ENCODE measurements around the gene DSC1.

Gene DSC1

DNA sequence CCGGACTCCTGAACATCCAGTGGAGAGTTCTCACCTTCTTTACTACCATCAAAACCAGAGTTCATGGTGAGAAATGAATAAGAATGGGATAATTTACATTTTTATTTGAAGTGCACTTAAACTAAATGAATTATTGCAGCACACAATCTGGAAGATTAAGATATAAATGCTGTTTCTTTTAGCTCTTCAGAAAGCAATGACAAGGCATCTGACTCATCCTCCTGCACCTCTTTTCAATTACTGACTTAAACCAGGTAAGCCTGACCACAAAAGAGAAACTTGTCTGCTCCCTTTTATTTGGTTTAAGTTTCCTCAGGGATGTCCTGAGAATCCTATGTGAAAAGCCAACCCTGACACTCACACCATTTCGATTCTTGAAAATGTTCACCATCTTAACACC lies 59.7 kb downstream of the DSC1 start:
- no peak for DNase-seq

DNA sequence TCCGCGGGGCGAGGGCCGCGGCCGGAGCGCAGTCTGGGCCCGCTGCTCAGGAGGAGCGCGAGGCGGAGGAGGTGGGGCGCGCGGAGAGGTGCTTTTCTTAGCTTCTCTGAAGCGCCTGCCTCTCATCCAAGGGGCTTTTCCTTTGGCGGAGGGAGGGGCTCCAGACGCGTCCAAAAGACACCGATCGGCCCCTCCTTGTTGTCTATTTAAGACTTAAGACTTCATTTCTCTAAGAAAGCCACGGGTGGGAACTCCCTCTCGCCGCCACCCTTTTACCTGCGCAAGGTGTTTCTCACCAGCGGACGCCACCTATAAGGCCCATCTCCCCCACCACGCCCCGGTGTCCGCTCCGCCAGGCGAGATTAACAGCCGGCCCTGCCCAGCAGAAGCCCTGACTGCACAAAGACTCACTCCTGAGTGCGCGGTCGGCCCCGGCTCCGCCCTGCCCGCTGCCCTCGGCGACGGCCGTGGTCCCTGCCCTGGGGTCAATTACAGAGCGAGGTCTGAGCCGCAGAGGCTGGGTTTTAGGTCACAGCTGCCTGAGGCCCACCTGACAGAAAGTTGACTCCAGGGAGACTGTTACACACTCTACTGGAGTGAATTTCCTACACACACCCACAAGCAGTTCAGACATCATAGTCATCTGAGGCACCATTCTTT lies 60.5 kb downstream of the DSC1 start, which contains the start of gene DSC2:
Gene DSC2, minus strand, starts transcription at position 397 of the 660 bp plus-strand sequence. CDS start 450 bp downstream, outside the sequence.
- no peak for DNase-seq

DNA sequence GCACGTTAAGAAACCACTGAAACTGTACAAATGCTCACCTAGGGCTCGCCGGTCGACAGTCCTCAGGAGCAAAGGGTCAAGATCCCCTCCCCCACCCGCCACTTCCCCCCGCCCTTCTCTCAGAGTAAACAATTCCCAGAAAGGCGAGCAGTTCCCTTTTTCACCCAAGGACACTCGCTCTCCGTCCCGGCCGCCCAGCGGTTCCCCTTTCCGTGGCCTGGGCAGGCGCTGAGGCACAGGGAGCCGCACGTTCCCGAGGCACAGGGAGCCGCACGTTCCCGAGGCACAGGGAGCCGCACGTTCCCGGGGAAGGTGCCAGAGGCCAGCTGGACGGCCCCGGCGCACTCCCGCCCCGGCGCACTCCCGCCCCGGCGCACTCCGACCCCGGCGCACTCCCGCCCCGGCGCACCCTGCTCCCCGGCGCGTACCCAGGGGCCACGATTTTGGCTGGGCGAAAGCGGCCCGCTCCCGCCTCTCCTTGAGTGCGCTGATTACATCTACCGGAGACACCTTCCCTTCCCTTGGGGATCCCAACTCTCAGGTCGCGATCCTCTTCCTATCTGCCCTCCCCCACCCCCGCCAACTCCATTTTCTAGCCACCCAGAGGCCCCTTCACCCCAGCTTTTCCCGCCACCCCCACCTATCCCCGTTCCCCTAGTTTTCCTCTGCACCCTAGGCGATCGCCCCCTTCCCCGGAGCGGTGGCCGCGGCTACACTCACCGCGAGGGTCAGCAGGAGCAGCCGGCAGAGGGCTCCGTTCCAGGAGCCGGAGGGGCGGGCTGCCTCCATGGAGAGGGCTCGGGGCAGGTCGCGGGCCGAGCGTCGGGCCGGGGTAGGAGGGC lies 61.3 kb downstream of the DSC1 start:
- peak in 1 of 2 donors; percentile 35 for DNase-seq

DNA sequence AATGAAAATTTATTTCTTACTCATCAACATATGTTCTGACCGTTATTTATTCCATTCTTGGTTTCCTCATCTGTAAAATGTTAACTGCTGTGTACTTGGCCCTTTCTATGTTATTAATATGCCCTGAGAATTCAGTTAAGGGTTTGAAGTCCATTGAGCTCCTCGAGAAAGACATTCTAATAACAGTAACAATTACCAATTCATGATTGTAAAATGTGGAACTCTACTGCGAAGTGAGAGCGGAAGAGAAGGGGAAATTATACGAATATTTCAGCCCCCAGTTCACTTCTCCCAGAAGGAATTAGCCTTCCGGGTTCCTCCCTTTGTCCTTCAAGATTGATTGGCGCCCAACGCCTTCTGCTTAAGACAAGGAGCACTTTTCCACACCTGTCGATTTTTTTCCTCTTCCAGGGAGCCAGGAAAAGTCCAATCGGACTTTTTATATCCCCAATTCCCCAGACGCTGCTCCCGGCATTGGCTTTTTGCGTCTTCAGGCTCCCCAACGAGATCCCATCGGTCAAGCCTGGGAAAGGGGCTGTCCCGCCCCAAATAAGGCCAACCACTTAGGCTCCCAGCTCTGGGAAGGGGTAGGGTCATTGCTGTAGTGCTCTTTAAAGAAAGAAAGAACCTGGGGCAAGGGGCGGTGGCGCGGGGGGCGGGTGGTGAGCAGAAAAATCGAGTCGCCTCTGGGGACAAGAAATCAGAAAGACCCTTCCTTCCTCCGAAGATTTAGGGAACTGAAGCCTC lies 62.0 kb downstream of the DSC1 start:
- no peak for DNase-seq

DNA sequence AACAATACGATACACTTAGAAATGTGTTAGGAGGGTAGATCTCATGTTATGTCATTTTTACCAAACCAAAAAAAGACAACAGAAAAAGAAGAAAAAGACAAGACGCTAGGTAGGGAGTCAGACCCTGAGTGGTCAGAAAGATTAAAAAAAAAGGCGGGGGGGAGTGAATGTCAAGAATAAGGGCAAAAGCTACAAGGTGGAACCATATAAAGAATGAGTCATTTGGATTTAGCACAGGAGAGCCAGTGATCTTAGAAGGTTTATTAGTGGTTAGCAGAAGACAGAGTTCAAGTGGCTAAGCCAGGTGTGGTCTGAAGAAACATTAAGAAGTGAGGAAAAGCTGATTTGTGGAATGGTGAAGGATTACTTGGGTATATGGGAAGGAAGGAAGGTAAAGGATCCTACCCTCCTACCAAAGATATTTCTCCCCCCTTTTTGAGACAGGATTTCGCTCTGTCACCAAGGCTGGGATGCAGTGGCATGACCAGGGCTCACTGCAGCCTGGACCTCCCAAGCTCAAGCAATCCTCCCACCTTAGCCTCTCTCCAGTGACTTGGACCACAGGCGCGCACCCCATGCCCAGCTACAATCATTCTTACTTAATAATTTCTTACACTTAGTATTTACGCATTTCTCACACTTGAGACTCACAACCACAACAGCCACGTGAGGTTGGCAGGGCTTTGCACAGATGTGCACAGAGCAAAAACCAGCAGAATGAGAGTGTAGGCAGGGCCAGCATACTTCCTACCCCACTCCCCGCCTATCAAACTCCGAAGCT lies 63.0 kb downstream of the DSC1 start:
- no peak for DNase-seq

DNA sequence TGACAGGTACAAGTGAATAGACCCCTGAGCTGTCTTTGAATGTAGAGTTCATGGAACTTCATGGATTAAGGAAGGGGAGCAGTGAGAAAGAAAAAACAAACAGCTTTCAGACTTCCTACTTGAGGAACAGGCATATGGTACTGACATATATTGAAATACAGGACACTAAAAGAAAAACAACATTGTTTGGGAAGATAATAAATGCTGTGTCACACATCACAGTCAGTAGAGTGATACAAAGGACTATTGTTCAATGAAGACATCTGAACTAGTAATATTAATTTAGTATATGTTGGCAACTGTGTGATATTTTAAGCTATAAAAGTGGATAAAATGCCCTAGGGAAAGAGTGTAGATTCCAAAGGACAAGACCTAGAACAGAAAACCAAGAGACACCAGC lies 63.8 kb downstream of the DSC1 start:
- no peak for DNase-seq

DNA sequence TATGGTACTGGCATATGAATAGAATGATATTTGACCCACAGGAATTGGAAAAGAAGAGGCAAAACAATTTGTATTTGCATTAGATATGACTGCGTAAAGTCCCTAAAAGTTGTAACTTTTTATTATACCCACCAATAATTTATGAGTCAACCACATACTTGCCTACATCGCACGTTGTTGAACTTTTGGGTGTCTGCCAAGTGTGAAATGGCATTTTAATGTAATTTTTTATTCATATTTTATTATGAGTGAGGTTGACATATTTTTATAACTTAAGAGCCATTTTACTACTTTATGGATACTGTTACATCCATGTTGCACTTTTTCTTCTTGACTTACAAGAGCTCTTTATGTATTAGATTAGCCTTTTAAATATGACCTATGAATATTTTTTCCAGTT lies 65.0 kb downstream of the DSC1 start:
- DNase-seq = no peak

DNA sequence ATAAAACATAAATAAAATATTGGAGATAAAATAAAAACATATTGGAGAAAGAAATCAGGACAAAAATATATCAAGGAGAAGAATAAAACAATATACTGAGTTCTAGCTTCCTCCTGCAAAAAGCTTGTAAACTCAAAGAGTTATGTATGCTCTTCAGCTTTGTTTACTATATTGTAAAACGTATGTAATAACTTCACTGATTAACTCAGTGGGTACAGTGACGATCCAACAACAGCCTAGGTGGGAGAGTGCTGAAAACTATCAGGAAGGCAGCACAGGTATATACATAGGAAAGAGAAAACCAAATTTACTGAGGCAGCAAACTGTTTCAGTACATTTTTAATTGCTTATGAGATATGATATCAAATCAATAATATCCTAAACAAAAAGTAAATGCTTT lies 68.8 kb downstream of the DSC1 start:
- DNase-seq = no peak

DNA sequence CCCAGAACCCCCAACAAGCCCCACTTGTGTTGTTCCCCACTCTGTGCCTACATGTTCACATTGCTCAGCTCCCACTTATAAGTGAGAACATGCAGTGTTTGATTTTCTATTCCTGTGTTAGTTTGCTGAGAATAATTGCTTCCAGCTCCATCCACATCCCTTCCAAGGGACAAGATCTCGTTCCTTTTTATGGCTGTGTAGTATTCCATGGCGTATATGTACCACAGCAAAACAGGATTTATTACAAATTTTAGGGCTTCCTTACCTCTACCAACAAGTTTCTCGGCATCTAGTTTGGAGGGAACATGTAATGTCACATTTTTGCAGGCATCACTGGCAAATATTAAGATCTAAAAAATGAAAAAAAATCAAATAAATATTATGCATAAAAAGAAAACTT lies 69.4 kb downstream of the DSC1 start:
- no peak for DNase-seq

DNA sequence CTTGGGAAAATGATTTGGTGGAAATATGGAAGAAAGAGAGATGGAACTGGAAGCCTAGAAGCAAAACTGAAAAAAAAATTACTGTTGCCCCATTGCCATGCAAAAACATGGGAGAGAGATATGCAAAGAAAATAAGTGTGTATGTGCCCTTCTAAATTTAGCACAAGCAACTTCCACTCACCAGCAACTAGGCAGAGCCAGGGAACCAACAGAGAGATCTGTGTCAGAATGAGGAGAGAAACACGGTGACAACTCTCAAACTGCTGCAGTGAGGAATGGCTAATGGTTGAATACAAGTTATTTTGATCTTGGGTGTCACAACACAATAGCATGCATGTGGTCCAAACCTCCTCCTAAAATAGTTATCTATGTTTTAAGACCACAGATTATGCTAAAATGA lies 71.3 kb downstream of the DSC1 start:
- no peak for DNase-seq

DNA sequence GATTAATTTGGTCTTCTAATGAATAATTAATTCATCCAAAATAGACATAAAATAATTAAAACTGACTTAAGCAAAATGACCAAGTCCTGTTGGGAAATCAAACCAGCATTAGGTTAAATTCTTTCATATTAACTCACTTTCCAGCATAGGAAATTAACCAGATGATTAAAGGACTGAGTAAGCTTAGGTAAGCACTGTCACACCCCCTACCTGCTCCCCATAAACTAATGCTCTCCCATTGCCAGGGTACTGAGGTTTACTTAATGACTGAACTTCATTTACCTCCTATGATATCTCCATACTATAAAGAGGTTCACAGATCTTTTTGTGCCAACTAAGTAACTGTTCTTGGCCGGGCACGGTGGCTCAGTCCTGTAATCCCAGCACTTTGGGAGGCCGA lies 74.1 kb downstream of the DSC1 start:
- no peak for DNase-seq

DNA sequence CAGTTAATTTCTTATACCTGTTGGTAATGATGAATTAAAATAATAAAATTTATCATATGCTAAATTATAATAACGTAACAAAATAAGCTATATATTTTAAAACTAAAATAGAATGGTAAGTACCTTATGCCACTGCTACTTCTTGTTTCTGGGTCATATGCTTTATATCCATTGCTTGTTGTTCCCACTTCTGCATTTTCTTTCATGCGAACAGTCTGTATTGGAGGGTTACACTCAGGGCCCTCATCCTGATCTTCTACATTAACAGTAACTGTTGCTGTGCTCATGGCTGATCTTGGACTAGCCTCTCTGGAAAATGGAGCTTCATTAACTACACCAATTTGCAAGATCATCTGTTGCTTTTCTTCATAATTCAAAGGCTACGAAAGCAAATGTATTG lies 82.7 kb downstream of the DSC1 start:
- no peak for DNase-seq
